ENCODE measurements around the gene MCU.
"Not testable (repeated sequence)": the region's sequence is repeated elsewhere in the genome, so short reads cannot be mapped to it uniquely, and the experiment has no call there.

The MCU gene

DNA sequence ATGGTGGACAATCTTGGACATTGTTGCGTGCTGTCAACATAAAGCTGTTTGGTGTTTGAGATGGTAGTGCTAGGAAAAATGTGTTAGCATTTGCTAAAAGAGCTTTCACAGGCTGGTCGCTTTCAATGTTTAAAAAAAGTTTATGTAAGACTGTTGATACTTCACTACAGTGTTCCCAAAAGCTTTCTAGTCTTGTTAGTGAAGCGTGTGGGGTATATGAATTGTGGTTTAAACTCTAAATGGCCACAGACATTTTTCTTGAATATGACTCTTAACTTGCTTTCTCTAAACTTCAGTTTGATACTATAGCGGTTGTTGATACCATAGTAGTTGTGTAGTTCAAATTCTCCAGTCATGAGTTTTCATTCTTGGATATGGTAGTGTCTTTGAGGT, 44.9 kb downstream of the MCU start:
- H3K9me3 ChIP-seq (ENCODE audit: control insufficient read depth in 5 of 5, low read length in 5 of 5): no peaks in the 10 kb centered on the region
- peak overlapping the region in 1 of 5 donors; percentile 54 for H3K9ac ChIP-seq (ENCODE audit: low read length in 5 of 5)
- H3K4me1 ChIP-seq (ENCODE audit: control insufficient read depth in 5 of 5, insufficient read depth in 5 of 5, low read length in 5 of 5): peaks cover 0 to 50% (median 41%) of the 10 kb centered on the region in 5 donors
- no peak overlapping the region for H3K4me3 ChIP-seq (ENCODE audit: low read depth in 1 of 5, low read length in 5 of 5)
- no peaks in the 10 kb centered on the region for H3K27me3 ChIP-seq (ENCODE audit: control insufficient read depth in 5 of 5, insufficient read depth in 4 of 5, low read length in 5 of 5)
- no peaks in the 10 kb centered on the region for H3K36me3 ChIP-seq (ENCODE audit: control insufficient read depth in 5 of 5, insufficient read depth in 5 of 5, low read length in 5 of 5)
- H3K27ac ChIP-seq (ENCODE audit: low read depth, low read length): peak overlapping the region; percentile 68

- not testable (repeated sequence) for H3K4me3 ChIP-seq (ENCODE audit: low read depth in 1 of 5, low read length in 5 of 5); H3K36me3 ChIP-seq (ENCODE audit: control insufficient read depth in 5 of 5, insufficient read depth in 5 of 5, low read length in 5 of 5); H3K27me3 ChIP-seq (ENCODE audit: control insufficient read depth in 5 of 5, insufficient read depth in 4 of 5, low read length in 5 of 5); H3K9me3 ChIP-seq (ENCODE audit: control insufficient read depth in 5 of 5, low read length in 5 of 5); H3K9ac ChIP-seq (ENCODE audit: low read length in 5 of 5)
- Histone ChIP-seq H3K27ac (ENCODE audit: low read depth, low read length) (peak overlapping the region; percentile 68), H3K4me1 (ENCODE audit: control insufficient read depth in 5 of 5, insufficient read depth in 5 of 5, low read length in 5 of 5) (peaks cover 0 to 53% (median 45%) of the 10 kb centered on the region in 5 donors)
These were observed 45.4 kb downstream of the MCU start for GRCh38 chr10:72737357-72737756.

GRCh38 chr10:72738486-72738885, 46.5 kb downstream of the MCU start:
- Histone ChIP-seq H3K9ac (ENCODE audit: low read length in 5 of 5) (peak overlapping the region in 1 of 5 donors; percentile 63), H3K4me3 (ENCODE audit: low read depth in 1 of 5, low read length in 5 of 5) (no peak overlapping the region), H3K27me3 (ENCODE audit: control insufficient read depth in 5 of 5, insufficient read depth in 4 of 5, low read length in 5 of 5) (no peaks in the 10 kb centered on the region), H3K4me1 (ENCODE audit: control insufficient read depth in 5 of 5, insufficient read depth in 5 of 5, low read length in 5 of 5) (peaks cover 0 to 58% (median 50%) of the 10 kb centered on the region in 5 donors), H3K27ac (ENCODE audit: low read depth, low read length) (peak overlapping the region; percentile 68), H3K36me3 (ENCODE audit: control insufficient read depth in 5 of 5, insufficient read depth in 5 of 5, low read length in 5 of 5) (peaks cover 0 to 5% (median 0%) of the 10 kb centered on the region in 5 donors), H3K9me3 (ENCODE audit: control insufficient read depth in 5 of 5, low read length in 5 of 5) (no peaks in the 10 kb centered on the region)

DNA sequence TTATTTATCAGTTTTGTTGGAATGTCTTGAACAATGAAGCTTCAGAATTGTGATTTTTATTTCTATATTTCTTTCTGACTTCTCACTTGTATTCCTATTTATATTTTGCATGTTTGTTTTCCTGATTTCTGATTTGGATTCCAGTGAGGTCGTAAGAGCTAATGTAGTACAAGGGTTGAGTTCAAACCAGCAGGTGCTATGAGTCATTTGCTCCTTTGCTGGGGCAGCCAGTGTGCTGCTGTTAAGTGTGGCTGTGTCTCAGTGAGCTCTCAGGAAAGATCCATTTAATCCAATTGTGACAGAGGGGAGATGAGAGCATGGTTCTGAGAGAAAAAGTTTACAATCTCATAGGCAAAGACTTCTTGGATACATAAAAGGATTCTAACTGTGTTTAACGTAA, 48.6 kb downstream of the MCU start:
- Histone ChIP-seq H3K27ac (ENCODE audit: low read depth, low read length) (peak overlapping the region; percentile 40), H3K27me3 (ENCODE audit: control insufficient read depth in 5 of 5, insufficient read depth in 4 of 5, low read length in 5 of 5) (no peaks in the 10 kb centered on the region), H3K4me1 (ENCODE audit: control insufficient read depth in 5 of 5, insufficient read depth in 5 of 5, low read length in 5 of 5) (peaks cover 0 to 58% (median 53%) of the 10 kb centered on the region in 5 donors), H3K36me3 (ENCODE audit: control insufficient read depth in 5 of 5, insufficient read depth in 5 of 5, low read length in 5 of 5) (peaks cover 0 to 5% (median 0%) of the 10 kb centered on the region in 5 donors), H3K9me3 (ENCODE audit: control insufficient read depth in 5 of 5, low read length in 5 of 5) (no peaks in the 10 kb centered on the region), H3K9ac (ENCODE audit: low read length in 5 of 5) (no peak overlapping the region), H3K4me3 (ENCODE audit: low read depth in 1 of 5, low read length in 5 of 5) (no peak overlapping the region)

GRCh38 chr10:72742092-72742491, 50.1 kb downstream of the MCU start:
- H3K36me3 ChIP-seq (ENCODE audit: control insufficient read depth in 5 of 5, insufficient read depth in 5 of 5, low read length in 5 of 5): peaks cover 0 to 5% (median 0%) of the 10 kb centered on the region in 5 donors
- H3K9ac ChIP-seq (ENCODE audit: low read length in 5 of 5): no peak overlapping the region
- H3K4me1 ChIP-seq (ENCODE audit: control insufficient read depth in 5 of 5, insufficient read depth in 5 of 5, low read length in 5 of 5): peaks cover 0 to 57% (median 52%) of the 10 kb centered on the region in 5 donors
- no peaks in the 10 kb centered on the region for H3K27me3 ChIP-seq (ENCODE audit: control insufficient read depth in 5 of 5, insufficient read depth in 4 of 5, low read length in 5 of 5)
- no peak overlapping the region for H3K27ac ChIP-seq (ENCODE audit: low read depth, low read length)
- no peaks in the 10 kb centered on the region for H3K9me3 ChIP-seq (ENCODE audit: control insufficient read depth in 5 of 5, low read length in 5 of 5)
- H3K4me3 ChIP-seq (ENCODE audit: low read depth in 1 of 5, low read length in 5 of 5): no peak overlapping the region

DNA sequence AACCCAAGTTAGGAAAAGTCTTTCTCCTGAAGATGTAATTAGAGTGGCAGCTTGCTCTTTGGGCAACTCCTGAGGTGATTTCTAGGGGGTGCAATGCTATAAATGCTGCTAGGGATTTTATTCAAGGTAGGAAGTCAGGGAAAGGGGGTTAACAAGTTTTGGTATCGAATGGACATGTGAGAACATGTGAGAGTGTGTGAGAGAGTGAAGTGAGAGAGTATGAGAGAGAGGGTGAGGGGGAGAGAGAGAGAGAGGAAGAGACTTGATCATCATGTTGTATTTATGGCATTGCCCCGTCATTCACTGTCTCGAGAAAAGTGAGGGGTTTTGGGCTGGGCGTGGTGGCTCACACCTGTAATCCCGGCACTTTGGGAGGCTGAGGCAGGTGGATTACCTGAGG, 50.9 kb downstream of the MCU start:
- Histone ChIP-seq H3K4me1 (ENCODE audit: control insufficient read depth in 5 of 5, insufficient read depth in 5 of 5, low read length in 5 of 5) (peaks cover 0 to 56% (median 50%) of the 10 kb centered on the region in 5 donors), H3K9ac (ENCODE audit: low read length in 5 of 5) (no peak overlapping the region), H3K27me3 (ENCODE audit: control insufficient read depth in 5 of 5, insufficient read depth in 4 of 5, low read length in 5 of 5) (no peaks in the 10 kb centered on the region), H3K4me3 (ENCODE audit: low read depth in 1 of 5, low read length in 5 of 5) (no peak overlapping the region), H3K27ac (ENCODE audit: low read depth, low read length) (no peak overlapping the region), H3K36me3 (ENCODE audit: control insufficient read depth in 5 of 5, insufficient read depth in 5 of 5, low read length in 5 of 5) (peaks cover 0 to 5% (median 0%) of the 10 kb centered on the region in 5 donors), H3K9me3 (ENCODE audit: control insufficient read depth in 5 of 5, low read length in 5 of 5) (no peaks in the 10 kb centered on the region)

- peak overlapping the region; percentile 37 for H3K27ac ChIP-seq (ENCODE audit: low read depth, low read length)
- H3K4me3 ChIP-seq (ENCODE audit: low read depth in 1 of 5, low read length in 5 of 5): no peak overlapping the region
- no peaks in the 10 kb centered on the region for H3K9me3 ChIP-seq (ENCODE audit: control insufficient read depth in 5 of 5, low read length in 5 of 5)
- H3K4me1 ChIP-seq (ENCODE audit: control insufficient read depth in 5 of 5, insufficient read depth in 5 of 5, low read length in 5 of 5): peaks cover 0 to 41% (median 38%) of the 10 kb centered on the region in 5 donors
- H3K36me3 ChIP-seq (ENCODE audit: control insufficient read depth in 5 of 5, insufficient read depth in 5 of 5, low read length in 5 of 5): peaks cover 0 to 5% (median 0%) of the 10 kb centered on the region in 5 donors
- H3K27me3 ChIP-seq (ENCODE audit: control insufficient read depth in 5 of 5, insufficient read depth in 4 of 5, low read length in 5 of 5): no peaks in the 10 kb centered on the region
- H3K9ac ChIP-seq (ENCODE audit: low read length in 5 of 5): no peak overlapping the region
These were observed 52.6 kb downstream of the MCU start for GRCh38 chr10:72744566-72744965.

- Histone ChIP-seq H3K4me3 (ENCODE audit: low read depth in 1 of 5, low read length in 5 of 5) (no peak overlapping the region), H3K27ac (ENCODE audit: low read depth, low read length) (peak overlapping the region; percentile 26), H3K27me3 (ENCODE audit: control insufficient read depth in 5 of 5, insufficient read depth in 4 of 5, low read length in 5 of 5) (no peaks in the 10 kb centered on the region), H3K4me1 (ENCODE audit: control insufficient read depth in 5 of 5, insufficient read depth in 5 of 5, low read length in 5 of 5) (peaks cover 0 to 32% (median 25%) of the 10 kb centered on the region in 5 donors), H3K9ac (ENCODE audit: low read length in 5 of 5) (no peak overlapping the region), H3K36me3 (ENCODE audit: control insufficient read depth in 5 of 5, insufficient read depth in 5 of 5, low read length in 5 of 5) (peaks cover 0 to 5% (median 0%) of the 10 kb centered on the region in 5 donors), H3K9me3 (ENCODE audit: control insufficient read depth in 5 of 5, low read length in 5 of 5) (no peaks in the 10 kb centered on the region)
These were observed 54.8 kb downstream of the MCU start for GRCh38 chr10:72746426-72747363.

- Histone ChIP-seq H3K27ac (ENCODE audit: low read depth, low read length) (no peak overlapping the region), H3K36me3 (ENCODE audit: control insufficient read depth in 5 of 5, insufficient read depth in 5 of 5, low read length in 5 of 5) (no peaks in the 10 kb centered on the region), H3K9ac (ENCODE audit: low read length in 5 of 5) (no peak overlapping the region), H3K4me1 (ENCODE audit: control insufficient read depth in 5 of 5, insufficient read depth in 5 of 5, low read length in 5 of 5) (peaks cover 0 to 27% (median 20%) of the 10 kb centered on the region in 5 donors), H3K9me3 (ENCODE audit: control insufficient read depth in 5 of 5, low read length in 5 of 5) (no peaks in the 10 kb centered on the region), H3K4me3 (ENCODE audit: low read depth in 1 of 5, low read length in 5 of 5) (no peak overlapping the region), H3K27me3 (ENCODE audit: control insufficient read depth in 5 of 5, insufficient read depth in 4 of 5, low read length in 5 of 5) (no peaks in the 10 kb centered on the region)
These were observed 55.6 kb downstream of the MCU start for GRCh38 chr10:72747521-72747920.

GRCh38 chr10:72753760-72754231, 61.9 kb downstream of the MCU start:
- Histone ChIP-seq H3K36me3 (ENCODE audit: control insufficient read depth in 5 of 5, insufficient read depth in 5 of 5, low read length in 5 of 5) (no peaks in the 10 kb centered on the region), H3K4me1 (ENCODE audit: control insufficient read depth in 5 of 5, insufficient read depth in 5 of 5, low read length in 5 of 5) (peaks cover 0 to 2% (median 0%) of the 10 kb centered on the region in 5 donors), H3K27ac (ENCODE audit: low read depth, low read length) (no peak overlapping the region), H3K9me3 (ENCODE audit: control insufficient read depth in 5 of 5, low read length in 5 of 5) (no peaks in the 10 kb centered on the region), H3K27me3 (ENCODE audit: control insufficient read depth in 5 of 5, insufficient read depth in 4 of 5, low read length in 5 of 5) (no peaks in the 10 kb centered on the region), H3K9ac (ENCODE audit: low read length in 5 of 5) (no peak overlapping the region), H3K4me3 (ENCODE audit: low read depth in 1 of 5, low read length in 5 of 5) (no peak overlapping the region)
